GM12892 (cell line): ENCODE measurements around the gene SMIM1.

Experiments used
- POLR2A ChIP-seq: IDR thresholded peaks from 2 replicates; pipeline ENCODE4 v1.6.1; 2011; ENCODE audit warnings: low read depth, low read length, control low read depth
- POLR2AphosphoS5 ChIP-seq: IDR thresholded peaks from 2 replicates; pipeline ENCODE4 v1.6.1; 2011; ENCODE audit warnings: low read depth, low read length, control low read depth
- TAF1 ChIP-seq: IDR thresholded peaks from 2 replicates; pipeline ENCODE4 v1.6.1; 2011; ENCODE audit warnings: low read depth, mild to moderate bottlenecking, control low read depth, low read length, borderline replicate concordance

DNA sequence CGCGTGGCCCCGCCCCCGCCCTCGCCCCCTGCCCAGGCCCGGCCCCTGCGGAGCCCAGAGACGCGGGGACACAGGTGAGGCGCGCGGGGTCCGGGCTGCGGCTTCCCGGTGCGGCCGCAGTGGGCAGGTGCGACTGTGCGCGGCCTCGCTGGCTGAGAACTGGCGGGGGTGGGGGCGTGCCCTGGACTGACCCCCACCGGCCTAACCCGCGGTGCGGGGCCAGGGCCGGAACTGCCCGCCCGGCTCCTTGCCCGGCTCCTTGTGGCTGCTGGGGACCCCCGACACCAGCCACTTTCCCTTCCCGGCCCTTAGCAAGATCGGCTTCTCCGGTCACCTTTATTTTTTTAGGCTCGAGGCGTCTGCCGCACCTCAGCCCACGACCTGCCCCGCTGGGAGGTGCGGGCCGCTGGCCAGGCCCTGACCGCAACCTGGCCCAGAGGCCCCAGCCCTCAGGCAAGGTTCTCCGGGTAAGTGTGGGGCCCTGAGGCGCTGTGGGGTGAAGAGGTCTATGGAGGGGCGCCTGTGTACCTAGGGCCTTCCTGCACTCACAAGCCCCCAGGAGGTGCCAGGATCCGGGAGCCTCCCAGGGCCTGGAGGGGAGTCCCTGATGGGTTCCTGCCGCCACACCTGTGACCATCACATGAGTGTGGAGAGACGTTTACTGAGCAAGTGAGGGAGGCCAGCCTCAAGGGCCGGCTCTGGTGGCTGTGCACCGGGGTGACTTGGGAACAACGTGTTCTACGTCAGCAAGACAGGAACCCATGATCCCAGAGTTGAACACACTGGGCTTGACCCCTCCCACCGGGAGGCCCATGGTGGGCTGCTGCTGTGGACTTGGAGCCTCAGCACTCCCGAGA, at the start of gene SMIM1:
- TF ChIP-seq POLR2A (no peak), POLR2AphosphoS5 (no peak), TAF1 (no peak)
